HG03457 (cell line): Measurements from ENCODE around the gene CLDN1.

Experiments
- ATAC-seq: cut with Tn5 transposase; IDR thresholded peaks from one replicate; pipeline ENCODE4 v1.9.1; 2021; ENCODE audit warnings: moderate number of reproducible peaks; ENCODE audit not compliant: unreplicated experiment

Gene CLDN1, protein sequence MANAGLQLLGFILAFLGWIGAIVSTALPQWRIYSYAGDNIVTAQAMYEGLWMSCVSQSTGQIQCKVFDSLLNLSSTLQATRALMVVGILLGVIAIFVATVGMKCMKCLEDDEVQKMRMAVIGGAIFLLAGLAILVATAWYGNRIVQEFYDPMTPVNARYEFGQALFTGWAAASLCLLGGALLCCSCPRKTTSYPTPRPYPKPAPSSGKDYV

DNA sequence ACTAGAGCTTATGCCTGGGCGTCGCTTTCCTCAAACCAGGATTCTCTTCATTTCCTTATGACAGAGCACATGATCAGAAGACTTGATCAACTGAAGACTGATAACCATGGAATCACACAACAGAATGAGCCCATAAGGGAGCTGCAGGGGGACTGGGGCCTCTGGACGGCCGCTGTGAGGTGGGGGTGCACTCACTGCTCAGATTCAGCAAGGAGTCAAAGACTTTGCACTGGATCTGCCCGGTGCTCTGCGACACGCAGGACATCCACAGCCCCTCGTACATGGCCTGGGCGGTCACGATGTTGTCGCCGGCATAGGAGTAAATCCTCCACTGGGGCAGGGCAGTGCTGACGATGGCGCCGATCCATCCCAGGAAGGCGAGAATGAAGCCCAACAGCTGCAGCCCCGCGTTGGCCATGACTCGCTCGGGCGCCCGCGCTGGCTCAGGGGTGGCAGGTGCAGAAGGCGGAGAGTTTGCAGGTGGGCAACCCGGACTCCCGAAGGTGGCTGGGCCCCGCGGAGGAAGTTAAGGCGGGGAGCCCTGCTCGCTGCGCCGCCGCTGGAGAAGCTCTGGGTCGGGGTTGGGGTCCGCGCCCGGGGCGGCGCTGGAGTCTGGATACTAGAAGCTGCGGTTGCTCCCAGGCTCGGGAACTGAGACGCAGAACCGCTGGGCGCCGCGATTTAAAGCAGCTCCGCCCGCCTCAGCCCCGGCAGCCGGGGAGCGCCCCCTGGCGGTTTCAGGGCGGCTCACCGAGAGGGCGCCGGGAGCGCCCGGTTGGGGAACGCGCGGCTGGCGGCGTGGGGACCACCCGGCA lies at the start of gene CLDN1:
CLDN1 (minus strand) TSS at position 658 of the 815 bp plus-strand sequence; CDS start at position 418, 240 bp downstream.
- peak; percentile 89 for ATAC-seq

GRCh38 chr3:190371152-190371551 lies 48.9 kb upstream of the CLDN1 start:
- no peak for ATAC-seq

GRCh38 chr3:190370369-190370768 lies 48.1 kb upstream of the CLDN1 start:
- no peak for ATAC-seq

DNA sequence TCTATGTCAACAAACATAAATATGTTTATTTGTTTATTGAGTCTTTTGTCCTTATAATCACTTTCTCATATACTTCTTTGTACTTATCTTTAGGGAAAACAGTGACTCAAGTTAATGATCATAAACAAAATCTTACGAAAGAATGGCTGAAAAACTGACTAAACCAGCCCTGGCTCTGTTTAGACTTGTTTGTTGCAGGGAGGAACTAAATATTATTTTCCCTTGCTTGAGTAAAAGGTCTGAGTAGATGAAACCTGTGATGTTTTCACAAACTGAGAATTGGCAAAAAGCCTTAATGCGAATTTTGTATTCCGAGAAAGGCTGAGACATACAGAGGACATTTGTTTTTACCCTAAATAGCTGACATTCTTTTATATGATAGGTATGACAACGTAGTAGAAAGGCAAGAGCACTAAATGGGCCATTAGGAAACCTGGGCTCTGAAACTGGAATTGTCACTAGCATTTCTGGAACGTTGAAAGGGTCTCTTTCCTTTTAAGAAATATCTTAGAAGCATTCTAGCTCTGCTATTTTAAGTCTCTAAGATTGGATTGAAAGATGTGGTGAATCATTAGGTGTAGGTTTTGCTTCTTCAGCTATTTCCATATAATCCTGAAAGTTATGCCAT lies 47.5 kb upstream of the CLDN1 start:
- no peak for ATAC-seq

DNA sequence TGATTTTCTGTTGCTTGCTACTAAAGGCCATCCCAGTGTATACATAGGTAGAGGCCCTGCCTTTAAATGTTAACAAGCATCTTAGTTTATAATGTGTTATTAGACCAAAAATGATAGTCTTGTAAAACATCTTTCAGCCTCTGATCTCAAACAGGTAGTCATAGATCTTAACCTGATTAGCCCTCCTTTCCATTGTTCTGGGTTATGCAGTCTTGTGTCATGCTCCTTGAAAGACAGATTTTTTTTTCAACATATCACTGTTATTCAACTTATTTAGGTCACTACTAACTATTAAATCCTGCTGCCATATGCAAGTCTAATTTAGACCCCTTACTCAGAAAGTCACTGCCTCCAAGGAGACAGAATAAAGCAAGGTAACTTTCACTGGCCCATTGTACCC lies 46.6 kb upstream of the CLDN1 start:
- ATAC-seq, result no peak

- ATAC-seq, result no peak
Measured at GRCh38 chr3:190366133-190366532, 43.9 kb upstream of the CLDN1 start.

DNA sequence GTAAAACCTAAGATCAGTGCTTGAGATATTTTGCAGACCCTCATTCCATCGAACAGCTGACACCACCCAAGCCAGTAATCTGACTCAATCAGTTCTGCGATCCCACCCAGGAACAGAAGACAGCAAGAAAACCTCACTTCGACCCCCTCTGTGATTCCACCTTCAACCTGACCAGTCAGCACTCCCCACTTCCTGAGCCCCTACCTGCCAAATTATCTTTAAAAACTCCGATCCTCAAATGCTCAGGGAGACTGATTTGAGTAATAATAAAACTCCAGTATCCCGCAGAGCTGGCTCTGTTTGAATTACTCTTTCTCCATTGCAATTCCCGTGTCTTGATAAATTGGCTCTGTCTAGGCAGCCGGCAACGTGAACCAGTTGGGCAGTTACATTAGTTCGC lies 40.0 kb upstream of the CLDN1 start:
- no peak for ATAC-seq

GRCh38 chr3:190361791-190362190 lies 39.5 kb upstream of the CLDN1 start:
- ATAC-seq, result no peak

GRCh38 chr3:190360228-190360627 lies 38.0 kb upstream of the CLDN1 start:
- no peak for ATAC-seq

DNA sequence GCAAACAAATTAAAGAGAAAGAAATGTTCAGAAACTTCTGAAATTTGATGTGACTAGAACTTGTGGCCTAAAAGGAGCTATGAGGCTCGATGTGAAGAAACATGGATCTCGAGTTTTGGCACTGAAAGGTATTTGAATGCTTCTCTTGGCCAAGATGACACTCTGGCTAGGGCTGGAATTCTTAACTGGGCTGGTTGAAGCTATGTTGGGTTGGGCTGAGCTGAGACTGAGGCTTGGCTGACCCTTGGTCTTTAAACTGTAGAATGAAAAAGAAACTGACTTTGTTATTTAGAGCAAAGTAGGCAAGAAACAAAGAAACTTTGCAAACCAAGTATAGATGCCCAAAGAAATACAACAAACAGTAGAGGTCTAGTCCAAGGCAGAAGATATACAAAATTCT lies 37.6 kb upstream of the CLDN1 start:
- no peak for ATAC-seq

- ATAC-seq, result no peak
Measured at GRCh38 chr3:190357468-190357867, 35.2 kb upstream of the CLDN1 start.

- ATAC-seq, result no peak
Measured at GRCh38 chr3:190356246-190356645, 34.0 kb upstream of the CLDN1 start.

- no peak for ATAC-seq
Measured at GRCh38 chr3:190352861-190353457, 30.7 kb upstream of the CLDN1 start.

- no peak for ATAC-seq
Measured at GRCh38 chr3:190346541-190346940, 24.3 kb upstream of the CLDN1 start.

GRCh38 chr3:190345878-190346277 lies 23.6 kb upstream of the CLDN1 start:
- no peak for ATAC-seq

GRCh38 chr3:190345027-190345821 lies 23.0 kb upstream of the CLDN1 start:
- ATAC-seq, result no peak

GRCh38 chr3:190340071-190340470 lies 17.8 kb upstream of the CLDN1 start:
- no peak for ATAC-seq

GRCh38 chr3:190339130-190339529 lies 16.9 kb upstream of the CLDN1 start:
- ATAC-seq, result no peak

DNA sequence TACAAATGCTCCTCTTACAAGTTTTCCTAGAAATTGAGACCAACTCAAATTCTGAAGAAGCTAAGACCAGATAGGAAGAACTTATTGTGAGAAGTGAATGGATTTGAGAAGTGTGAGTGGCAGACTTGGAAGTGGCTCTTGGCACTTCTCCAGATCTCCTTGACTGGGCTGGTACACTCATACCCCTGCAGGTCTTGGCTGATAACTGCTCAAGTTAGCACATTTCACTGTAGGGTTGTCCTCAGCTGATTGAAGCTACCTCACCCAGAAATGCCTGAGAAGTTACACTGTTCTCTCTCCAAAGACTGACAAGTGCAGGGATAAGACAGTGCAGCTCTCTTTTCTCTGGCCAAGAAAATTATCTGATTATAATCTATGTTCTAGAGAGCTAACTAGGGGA lies 16.5 kb upstream of the CLDN1 start:
- ATAC-seq, result no peak

DNA sequence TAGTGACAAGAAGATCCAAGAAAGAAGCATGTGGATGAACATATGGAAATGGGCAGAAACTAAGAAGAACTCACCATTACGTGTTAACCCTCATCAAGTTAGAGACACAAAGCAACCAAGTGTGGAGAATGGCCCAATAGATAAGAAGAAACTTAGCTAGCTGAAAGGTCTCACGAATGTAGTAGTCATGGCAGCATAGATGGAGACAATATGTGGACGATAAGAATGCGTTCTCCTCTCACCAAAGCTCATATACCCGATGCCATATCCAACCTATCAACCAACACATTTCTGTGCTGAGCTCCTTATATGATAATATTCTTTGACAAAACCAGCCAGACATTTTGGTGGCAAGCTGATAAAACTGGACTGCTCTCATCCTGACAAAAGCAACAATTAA lies 15.1 kb upstream of the CLDN1 start:
- no peak for ATAC-seq
